B cell (primary cell): ENCODE results near the gene PGM1.

Source experiments
- CTCF ChIP-seq: fragments of 200-600 bp; IDR thresholded peaks from one replicate; pipeline ENCODE4 v1.8.0; 2022; ENCODE audit warnings: antibody characterized with exemption, mild to moderate bottlenecking
- EZH2 ChIP-seq: IDR thresholded peaks from 2 replicates; pipeline ENCODE4 v1.6.1; 2012; ENCODE audit warnings: borderline replicate concordance, low read depth, mild to moderate bottlenecking, moderate library complexity, low read length; ENCODE audit not compliant: insufficient read depth, poor library complexity, severe bottlenecking

DNA sequence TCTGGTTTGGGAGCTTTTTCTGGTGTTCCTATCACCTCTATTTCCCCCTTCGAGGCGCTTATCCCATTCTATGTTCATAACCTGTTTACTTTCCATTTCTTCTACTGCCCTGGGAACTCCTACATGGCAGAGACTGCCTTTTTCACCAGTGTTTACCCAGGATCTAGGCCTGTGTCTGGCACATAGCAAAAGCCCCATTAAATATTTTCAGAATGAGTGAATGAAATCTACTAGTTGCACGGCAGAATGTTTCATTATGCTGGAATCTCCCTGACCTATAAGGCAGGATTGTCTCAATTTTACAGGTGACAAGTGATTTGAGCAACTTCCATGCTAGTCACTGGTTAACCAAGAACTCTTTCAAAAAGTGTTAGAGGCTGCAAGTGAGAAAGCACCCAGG, 70.1 kb downstream of the PGM1 start:
- TF ChIP-seq CTCF (no peak), EZH2 (no peak)
